ENCODE measurements around the gene LRRC27.

DNA sequence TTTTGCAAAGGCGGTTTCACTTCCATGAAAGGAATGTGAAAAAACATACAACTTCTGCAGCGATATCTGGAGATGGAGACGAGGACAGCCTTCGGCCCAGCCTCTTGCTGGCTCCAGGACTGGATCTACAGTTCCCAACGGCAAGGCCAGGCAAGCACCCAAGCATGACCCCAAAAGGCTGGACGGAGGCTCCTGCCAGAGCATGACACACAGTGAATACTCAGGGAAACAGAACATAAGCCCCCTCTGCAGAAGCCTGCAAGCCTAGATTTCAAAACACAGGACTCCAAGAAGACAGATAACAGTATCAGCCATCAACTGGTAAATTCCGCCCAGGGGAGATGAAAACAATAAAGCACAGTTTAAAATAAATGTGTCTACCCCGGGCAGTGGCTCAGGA lies 3.3 kb upstream of the LRRC27 start:
- TF ChIP-seq ZC3H10 (CRISPR knock-in tag; IDR thresholded peaks at IDR 0.05) (no peak), RARB (CRISPR knock-in tag; IDR thresholded peaks at IDR 0.05) (no peak)
